Body of pancreas (tissue), 4 donors: ENCODE measurements around the gene CCDC85C.

Experiments
- POLR2A ChIP-seq, 3 donors: fragments of 450-650 bp; IDR thresholded peaks; one replicate each; pipeline ENCODE4 v1.6.1; 2016; ENCODE audit warnings: antibody characterized with exemption in 3 of 3, mild to moderate bottlenecking in 2 of 3
- TF ChIP-seq, protein P1 (sequence below), 7 experiments: fragments of 450-650 bp in 4 of 7; fragments of 200-600 bp in 3 of 7; sonication (generic) in 3 of 7; IDR thresholded peaks; one replicate each; pipeline ENCODE4 v1.5.1; 2016 to 2019; ENCODE audit warnings: antibody characterized with exemption in 7 of 7

DNA sequence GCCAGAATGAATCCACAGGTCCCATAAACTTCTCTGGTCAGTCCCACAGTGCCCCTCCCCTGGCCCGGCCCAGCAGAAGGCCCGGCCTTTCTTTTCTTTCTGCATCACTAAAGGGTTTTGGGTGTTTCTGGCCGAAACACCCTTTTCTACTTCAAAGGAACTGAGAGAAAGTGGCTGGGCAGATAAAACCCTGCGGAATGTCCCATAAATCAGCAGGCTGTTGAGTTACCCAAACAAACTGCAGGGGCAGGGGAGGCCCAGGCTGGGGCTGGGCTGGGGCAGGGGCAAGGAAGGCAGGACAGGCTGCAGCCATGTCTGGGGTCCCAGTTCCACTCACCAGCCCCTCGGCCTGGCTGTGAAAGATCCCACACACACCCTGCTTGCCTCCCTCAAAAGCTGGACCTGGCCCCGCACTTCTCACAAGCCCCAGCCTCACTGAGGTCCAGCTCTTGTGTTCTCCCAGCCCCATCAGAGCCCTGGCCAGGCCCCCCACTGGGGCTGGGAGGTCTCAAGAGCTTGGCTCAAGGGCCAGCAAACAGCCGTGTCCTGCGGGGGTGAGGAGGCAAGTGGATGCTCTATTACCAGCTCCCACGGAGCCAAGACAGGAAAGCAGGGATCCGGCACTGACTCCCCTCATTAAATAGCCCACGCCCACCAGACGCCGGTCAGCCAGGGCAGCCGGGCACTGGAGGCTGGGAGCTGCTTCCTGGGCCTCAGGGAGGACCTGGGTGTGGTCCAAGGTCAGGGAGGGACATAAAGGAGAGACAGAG lies 80.9 kb downstream of the CCDC85C start:
- TF ChIP-seq, protein P1, sequence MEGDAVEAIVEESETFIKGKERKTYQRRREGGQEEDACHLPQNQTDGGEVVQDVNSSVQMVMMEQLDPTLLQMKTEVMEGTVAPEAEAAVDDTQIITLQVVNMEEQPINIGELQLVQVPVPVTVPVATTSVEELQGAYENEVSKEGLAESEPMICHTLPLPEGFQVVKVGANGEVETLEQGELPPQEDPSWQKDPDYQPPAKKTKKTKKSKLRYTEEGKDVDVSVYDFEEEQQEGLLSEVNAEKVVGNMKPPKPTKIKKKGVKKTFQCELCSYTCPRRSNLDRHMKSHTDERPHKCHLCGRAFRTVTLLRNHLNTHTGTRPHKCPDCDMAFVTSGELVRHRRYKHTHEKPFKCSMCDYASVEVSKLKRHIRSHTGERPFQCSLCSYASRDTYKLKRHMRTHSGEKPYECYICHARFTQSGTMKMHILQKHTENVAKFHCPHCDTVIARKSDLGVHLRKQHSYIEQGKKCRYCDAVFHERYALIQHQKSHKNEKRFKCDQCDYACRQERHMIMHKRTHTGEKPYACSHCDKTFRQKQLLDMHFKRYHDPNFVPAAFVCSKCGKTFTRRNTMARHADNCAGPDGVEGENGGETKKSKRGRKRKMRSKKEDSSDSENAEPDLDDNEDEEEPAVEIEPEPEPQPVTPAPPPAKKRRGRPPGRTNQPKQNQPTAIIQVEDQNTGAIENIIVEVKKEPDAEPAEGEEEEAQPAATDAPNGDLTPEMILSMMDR (IDR thresholded peaks at IDR 0.05), result no peak
- TF ChIP-seq POLR2A (IDR thresholded peaks at IDR 0.05), result no peak
